IMR-90 (cell line): Measurements from ENCODE around the gene SALL4. TPM values are rescaled to one million over a fixed set of nuclear protein-coding genes. Genes with fewer than 3 reads are reported as not detected.

ENCODE experiments used
- ATAC-seq: fragments of 200-7000 bp; cut with Tn5 transposase; 2 replicates; pipeline ENCODE4 v1.9.1; 2020; ENCODE audit warnings: low read depth, mild to moderate bottlenecking, moderate library complexity
- Bru-seq: library from RNA; stranded (reverse); fragments of 400-500 nt; gene quantifications from one replicate; lab custom pipeline; 2021; lab: Mats Ljungman, UMichigan
- BruChase-seq, 2 experiments: library from RNA; stranded (reverse); fragments of 400-500 nt; gene quantifications; one replicate each; lab custom pipeline; 2021; lab: Mats Ljungman, UMichigan
- BruUV-seq: library from RNA; stranded (reverse); fragments of 400-500 nt; replicated peaks from 2 replicates; lab custom pipeline; 2021; lab: Mats Ljungman, UMichigan
- CTCF ChIA-PET: fragments of 300-600 bp; formaldehyde crosslinking; extraction: SDS; loops from one replicate; lab custom pipeline; 2021; ENCODE audit warnings: antibody characterized with exemption; lab: Yijun Ruan, JAX
- POLR2A ChIA-PET: fragments of 300-600 bp; sonication (Branson Sonifier 250); formaldehyde crosslinking; loops from one replicate; lab custom pipeline; 2022; ENCODE audit warnings: antibody characterized with exemption; ENCODE audit not compliant: unreplicated experiment; lab: Charles Lee
- DNase-seq: peaks from one replicate; pipeline ENCODE4 v3.0.0; 2013
- H2AFZ ChIP-seq: replicated peaks from 2 replicates; pipeline ENCODE3; 2013; ENCODE audit warnings: low read length, mild to moderate bottlenecking; ENCODE audit not compliant: poor library complexity
- H2AK5ac ChIP-seq: 2 replicates; pipeline ENCODE4 v1.6.1; 2013; ENCODE audit warnings: low read depth, low read length, inconsistent platforms
- H2AK9ac ChIP-seq: replicated peaks from 2 replicates; pipeline ENCODE3; 2013; ENCODE audit warnings: mild to moderate bottlenecking, low read depth, low read length, moderate library complexity; ENCODE audit not compliant: poor library complexity
- H2BK120ac ChIP-seq: 2 replicates; pipeline ENCODE4 v1.6.1; 2013; ENCODE audit warnings: low read depth, low read length, inconsistent platforms
- H2BK15ac ChIP-seq: 3 replicates; pipeline ENCODE4 v1.6.1; 2013; ENCODE audit warnings: low read depth, low read length, inconsistent platforms
- H2BK20ac ChIP-seq: 2 replicates; pipeline ENCODE4 v1.6.1; 2013; ENCODE audit warnings: low read depth, mild to moderate bottlenecking, inconsistent platforms, low read length, moderate library complexity
- H2BK5ac ChIP-seq: 2 replicates; pipeline ENCODE4 v1.6.1; 2013; ENCODE audit warnings: mild to moderate bottlenecking, low read depth, low read length, inconsistent platforms; ENCODE audit not compliant: poor library complexity, severe bottlenecking
- H3K14ac ChIP-seq: replicated peaks from 2 replicates; pipeline ENCODE4 v1.6.1; 2013; ENCODE audit warnings: low read depth, low read length, inconsistent platforms
- H3K18ac ChIP-seq: 2 replicates; pipeline ENCODE4 v1.6.1; 2013; ENCODE audit warnings: low read depth, low read length, control low read depth
- H3K23ac ChIP-seq: 2 replicates; pipeline ENCODE4 v1.6.1; 2013; ENCODE audit warnings: low read depth, low read length, inconsistent platforms
- H3K27ac ChIP-seq: 2 replicates; pipeline ENCODE4 v1.5.1; 2013; ENCODE audit warnings: mild to moderate bottlenecking, control low read depth, low read length; ENCODE audit not compliant: insufficient read depth
- H3K27me3 ChIP-seq: 2 replicates; pipeline ENCODE4 v1.6.1; 2013; ENCODE audit warnings: low read length; ENCODE audit not compliant: control insufficient read depth, insufficient read depth
- H3K36me3 ChIP-seq: 2 replicates; pipeline ENCODE4 v1.6.1; 2013; ENCODE audit warnings: low read length, mixed read lengths; ENCODE audit not compliant: control insufficient read depth, insufficient read depth
- H3K4ac ChIP-seq: 2 replicates; pipeline ENCODE4 v1.6.1; 2013; ENCODE audit warnings: low read depth, low read length, inconsistent platforms
- H3K4me1 ChIP-seq: 2 replicates; pipeline ENCODE4 v1.6.1; 2013; ENCODE audit warnings: low read length, mixed read lengths; ENCODE audit not compliant: control insufficient read depth, insufficient read depth
- H3K4me2 ChIP-seq: 2 replicates; pipeline ENCODE4 v1.6.1; 2013; ENCODE audit warnings: low read depth, mild to moderate bottlenecking, control low read depth, low read length, moderate library complexity
- H3K4me3 ChIP-seq: 2 replicates; pipeline ENCODE4 v1.5.1; 2013; ENCODE audit warnings: low read depth, mild to moderate bottlenecking, control low read depth, low read length, moderate library complexity; ENCODE audit not compliant: insufficient read depth
- H3K56ac ChIP-seq: 2 replicates; pipeline ENCODE4 v1.6.1; 2013; ENCODE audit warnings: low read length, inconsistent platforms; ENCODE audit not compliant: insufficient read depth; ENCODE audit errors: extremely low read depth
- H3K79me1 ChIP-seq, 2 experiments: 2 replicates each; pipeline ENCODE4 v1.6.1; 2013; ENCODE audit warnings: low read length in 2 of 2, inconsistent platforms in 1 of 2, low read depth in 1 of 2
- H3K9ac ChIP-seq: 2 replicates; pipeline ENCODE4 v1.6.1; 2013; ENCODE audit warnings: low read depth, low read length, control low read depth
- H3K9me1 ChIP-seq: 2 replicates; pipeline ENCODE4 v1.6.1; 2013; ENCODE audit warnings: low read length, inconsistent platforms; ENCODE audit not compliant: insufficient read depth
- H3K9me3 ChIP-seq: 2 replicates; pipeline ENCODE4 v1.6.1; 2013; ENCODE audit warnings: low read length; ENCODE audit not compliant: control insufficient read depth, insufficient read depth
- H4K20me1 ChIP-seq: 2 replicates; pipeline ENCODE4 v1.6.1; 2013; ENCODE audit warnings: low read length, inconsistent platforms; ENCODE audit not compliant: insufficient read depth
- H4K5ac ChIP-seq: 2 replicates; pipeline ENCODE4 v1.6.1; 2013; ENCODE audit warnings: mild to moderate bottlenecking, low read depth, low read length, control low read depth
- H4K8ac ChIP-seq, 2 experiments: 2 replicates each; pipeline ENCODE4 v1.6.1; 2013; ENCODE audit warnings: low read depth in 2 of 2, low read length in 2 of 2, control low read depth in 1 of 2, inconsistent platforms in 1 of 2
- H4K91ac ChIP-seq: 2 replicates; pipeline ENCODE4 v1.6.1; 2013; ENCODE audit warnings: low read depth, low read length, inconsistent platforms; ENCODE audit not compliant: insufficient read depth
- CEBPB ChIP-seq: IDR thresholded peaks from 2 replicates; pipeline ENCODE4 v1.6.1; 2012; ENCODE audit warnings: low read depth, low read length, improper control_type of control experiment
- CTCF ChIP-seq: conservative IDR thresholded peaks from 2 replicates; pipeline ENCODE4 v1.5.1; 2012; ENCODE audit warnings: mild to moderate bottlenecking, low read depth, low read length, improper control_type of control experiment
- FOS ChIP-seq: fragments of 150-350 bp; IDR thresholded peaks from 2 replicates; pipeline ENCODE4 v1.6.1; 2016; ENCODE audit warnings: low read depth, low read length
- MAZ ChIP-seq: IDR thresholded peaks from 2 replicates; pipeline ENCODE4 v1.6.1; 2012; ENCODE audit warnings: low read depth, mild to moderate bottlenecking, low read length, improper control_type of control experiment, moderate library complexity, borderline replicate concordance
- MXI1 ChIP-seq: IDR thresholded peaks from 2 replicates; pipeline ENCODE4 v1.6.1; 2012; ENCODE audit warnings: low read depth, mild to moderate bottlenecking, low read length, moderate library complexity, borderline replicate concordance
- NFE2L2 ChIP-seq: fragments of 150-350 bp; IDR thresholded peaks from 2 replicates; pipeline ENCODE4 v1.6.1; 2016; ENCODE audit warnings: low read depth, mild to moderate bottlenecking, low read length
- RCOR1 ChIP-seq: IDR thresholded peaks from 2 replicates; pipeline ENCODE4 v1.6.1; 2012; ENCODE audit warnings: mild to moderate bottlenecking, low read length, improper control_type of control experiment; ENCODE audit not compliant: insufficient replicate concordance
- RFX5 ChIP-seq: IDR thresholded peaks from 2 replicates; pipeline ENCODE4 v1.8.0; 2012; ENCODE audit warnings: low read depth, mild to moderate bottlenecking, low read length, moderate library complexity
- SMC3 ChIP-seq: fragments of 150-350 bp; IDR thresholded peaks from 2 replicates; pipeline ENCODE4 v1.6.1; 2016; ENCODE audit warnings: low read depth, mild to moderate bottlenecking, antibody characterized with exemption, low read length, moderate library complexity
- USF2 ChIP-seq: fragments of 150-350 bp; IDR thresholded peaks from 2 replicates; pipeline ENCODE4 v1.6.1; 2017; ENCODE audit warnings: mild to moderate bottlenecking, antibody characterized with exemption, low read length, low read depth
- WGBS, 2 experiments: methylation state at CpG; one replicate each; pipeline versions ENCODE4 v1.1.5 to v1.1.7; 2013; ENCODE audit warnings: missing lambda C conversion rate in 2 of 2; ENCODE audit not compliant: insufficient read length in 1 of 2; ENCODE audit errors: extremely low coverage in 2 of 2; 5-methylcytosine and 5-hydroxymethylcytosine counted together
- dilution Hi-C: fragments of 300-500 bp; cut with HindIII; formaldehyde crosslinking; loops from one replicate; pipeline ENCODE4 v1.14.3; 2018; ENCODE audit warnings: low sequenced_read_pairs; ENCODE audit not compliant: unreplicated experiment
- in situ Hi-C: fragments of 300-500 bp; cut with MboI; formaldehyde crosslinking; loops from 3 replicates; pipeline ENCODE4 v1.14.3; 2019; ENCODE audit warnings: low sequenced_read_pairs, inconsistent platforms, mixed read lengths
- intact Hi-C: fragments of 100-400 bp; cut with micrococcal nuclease; formaldehyde crosslinking; loops from 2 replicates; pipeline ENCODE4 v1.10.0; 2022
- long read RNA-seq: library from polyadenylated mRNA; unstranded; transcript quantifications from one replicate; pipeline ENCODE4 v2.0.0, GENCODE V29; 2021; ENCODE audit not compliant: unreplicated experiment
- polyA plus RNA-seq, 3 experiments: library from polyadenylated mRNA; depleted of rRNA; stranded (reverse); fragments of >200 nt; gene quantifications; 2 replicates each; pipeline ENCODE4 v1.2.3, GENCODE V29; 2012; ENCODE audit warnings: low replicate concordance in 1 of 3
- total RNA-seq: library from RNA; depleted of rRNA; stranded (reverse); fragments of >200 nt; gene quantifications from 2 replicates; pipeline ENCODE4 v1.2.3, GENCODE V29; 2012; rRNA removed

The SALL4 gene
- total RNA-seq (not detected in 2 replicates), polyA plus RNA-seq (2012; rRNA removed) (0.03 TPM in 1 of 2 replicates, not detected in the other), Bru-seq, nascent RNA (percentile 22 among the genes with signal in this experiment), BruChase-seq, experiment 1, labeled RNA remaining after a 6-hour chase (percentile 30 among the genes with signal in this experiment), BruChase-seq, experiment 2, labeled RNA remaining after a 2-hour chase (percentile 27 among the genes with signal in this experiment)
- polyA plus RNA-seq (2012; cell fraction: cytosol; rRNA removed) = 0.01 and 0.03 TPM in 2 replicates
- 0.26 and 0.38 TPM in 2 replicates for polyA plus RNA-seq (2012; cell fraction: nucleus; rRNA removed; ENCODE audit: low replicate concordance)
- long read RNA-seq, partial matches to known transcripts = 0 of 1 reads
- long read RNA-seq, other reads (novel, unspliced or antisense) = 1 of 1 reads

- H2AFZ ChIP-seq = peak within 1 kb of the TSS; percentile 88
- H3K4me2 ChIP-seq = peak within 1 kb of the TSS; percentile 67
- WGBS, 2 experiments = 28% methylated on average over 11 of the region's 44 CpGs; no CpG with 5 or more reads in 1 of the 2 experiments
- DNase-seq (no peak), ATAC-seq (no peak)
- CTCF ChIA-PET = no interaction called here
- no peak within 1 kb of the TSS for H3K4ac ChIP-seq
- no peak within 1 kb of the TSS for H2AK5ac ChIP-seq
- no TSS peak for BruUV-seq
- peak within 1 kb of the TSS; percentile 1; the same call in 1 of the 2 replicates for H2BK120ac ChIP-seq
- H2BK15ac ChIP-seq = no peak within 1 kb of the TSS; the same call in 2 of the 3 replicates
- no peak within 1 kb of the TSS for H2AK9ac ChIP-seq
- TF ChIP-seq SMC3 (no peak), CEBPB (no peak), MXI1 (no peak), RCOR1 (no peak), USF2 (no peak), FOS (no peak), NFE2L2 (no peak), CTCF (no peak), RFX5 (no peak), MAZ (no peak)
- H2BK5ac ChIP-seq = no peak within 1 kb of the TSS
- H4K20me1 ChIP-seq = no peaks in the 10 kb centered on the region
- 0 out of 4 replicates have a peak within 1 kb of the TSS, but pooled peaks of 1 of the 2 experiments have one; percentile 58 for H4K8ac ChIP-seq
- POLR2A ChIA-PET = no interaction called here
- H3K9ac ChIP-seq = no peak within 1 kb of the TSS
- H3K4me1 ChIP-seq = peaks cover 5% of the 10 kb centered on the region; the same call in 1 of the 2 replicates
- no peaks in the 10 kb centered on the region for H3K9me3 ChIP-seq
- no peak within 1 kb of the TSS for H4K91ac ChIP-seq
- no peak within 1 kb of the TSS for H4K5ac ChIP-seq
- peaks cover 25% of the 10 kb centered on the region for H3K27me3 ChIP-seq
- no peak within 1 kb of the TSS for H3K56ac ChIP-seq
- no peak within 1 kb of the TSS for H3K18ac ChIP-seq
- H3K9me1 ChIP-seq = no peaks in the 10 kb centered on the region
- intact Hi-C loops = loop anchor here (10.0 kb wide), 1 partner anchor 163 kb away; no protein-coding TSS in a partner anchor
- H3K14ac ChIP-seq = no peak within 1 kb of the TSS
- H3K36me3 ChIP-seq = no peaks in the 10 kb centered on the region
- dilution Hi-C loops = no loop called here
- no peak within 1 kb of the TSS for H3K27ac ChIP-seq
- H3K79me1 ChIP-seq = no peaks in the 10 kb centered on the region
- H2BK20ac ChIP-seq = no peak within 1 kb of the TSS
- peak within 1 kb of the TSS; percentile 40 for H3K4me3 ChIP-seq
- in situ Hi-C loops = loop anchor here (10.0 kb wide), 1 partner anchor 283 kb away; no protein-coding TSS in a partner anchor
- H3K23ac ChIP-seq = no peak within 1 kb of the TSS
These were observed at the start of gene SALL4 for GRCh38 chr20:51802170-51802751. Gene SALL4, minus strand, starts transcription at chr20:51802521. Its CDS starts 113 bp downstream, at chr20:51802408.
